Ectodermal cell (in vitro differentiated cells): ENCODE data around the gene SMIM44.
A peak's percentile ranks its signal among the peaks of the same experiment; 100 is the strongest.
"Not testable (repeated sequence)": the region's sequence is repeated elsewhere in the genome, so short reads cannot be mapped to it uniquely, and the experiment has no call there.

Source experiments
- H3K27ac ChIP-seq: 2 replicates; pipeline ENCODE4 v1.7.0; 2013; ENCODE audit warnings: mild to moderate bottlenecking, low read depth, low read length; ENCODE audit not compliant: insufficient read depth, poor library complexity, severe bottlenecking
- H3K27me3 ChIP-seq: 2 replicates; pipeline ENCODE4 v1.7.0; 2013; ENCODE audit warnings: mild to moderate bottlenecking, low read length; ENCODE audit not compliant: insufficient read depth, control insufficient read depth, poor library complexity, severe bottlenecking
- H3K36me3 ChIP-seq: one replicate; pipeline ENCODE4 v1.7.0; 2013; ENCODE audit warnings: low read length; ENCODE audit not compliant: control insufficient read depth, insufficient read depth
- H3K4me1 ChIP-seq: one replicate; pipeline ENCODE4 v1.7.0; 2013; ENCODE audit warnings: low read length; ENCODE audit not compliant: control insufficient read depth, insufficient read depth
- H3K4me3 ChIP-seq: 2 replicates; pipeline ENCODE4 v1.7.0; 2013; ENCODE audit warnings: low read depth, low read length, control low read depth; ENCODE audit not compliant: insufficient read depth
- H3K9me3 ChIP-seq: 2 replicates; pipeline ENCODE4 v1.7.0; 2013; ENCODE audit warnings: mild to moderate bottlenecking, low read length, moderate library complexity; ENCODE audit not compliant: control insufficient read depth
- WGBS, 2 experiments: methylation state at CpG; one replicate each; pipeline ENCODE4 v1.1.7; 2013; ENCODE audit warnings: missing lambda C conversion rate in 2 of 2; 5-methylcytosine and 5-hydroxymethylcytosine counted together

The SMIM44 gene

DNA sequence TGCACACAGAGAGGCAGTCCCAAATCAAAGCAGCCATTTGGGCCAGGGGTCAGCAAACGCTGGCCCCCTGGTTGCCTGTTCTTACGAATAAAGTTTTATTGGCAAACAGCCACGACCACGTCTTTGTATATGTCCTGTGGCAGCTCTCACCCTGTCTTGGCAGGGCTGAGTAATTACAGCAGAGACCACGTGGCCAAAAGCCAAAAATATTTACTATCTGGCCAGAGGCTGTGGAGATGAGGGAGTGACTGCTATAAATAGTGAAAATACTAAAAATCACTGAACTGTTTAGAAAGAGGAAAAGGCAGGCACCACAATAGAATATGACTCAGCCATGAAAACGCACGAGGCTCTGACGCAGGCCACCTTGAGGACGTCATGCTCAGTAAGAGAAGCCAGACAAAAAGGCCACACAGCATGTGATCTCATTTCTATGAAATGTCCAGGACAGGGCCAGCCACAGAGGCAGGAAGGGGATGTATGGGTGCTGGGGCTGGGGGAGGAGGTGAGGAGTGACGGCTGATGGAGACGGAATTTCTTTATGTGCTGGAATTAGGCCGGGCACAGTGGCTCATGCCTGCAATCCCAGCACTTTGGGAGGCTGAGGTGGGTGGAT is 32.3 kb downstream of the SMIM44 start:
- H3K4me1 ChIP-seq, result no peaks in the 10 kb centered on the region
- no peak overlapping the region for H3K4me3 ChIP-seq
- H3K27me3 ChIP-seq, result peaks cover 33% of the 10 kb centered on the region
- WGBS, 2 experiments, result 90 to 91% methylated on average over 12 of the region's 12 CpGs
- H3K9me3 ChIP-seq, result no peaks in the 10 kb centered on the region
- no peak overlapping the region for H3K27ac ChIP-seq
- no peaks in the 10 kb centered on the region for H3K36me3 ChIP-seq

DNA sequence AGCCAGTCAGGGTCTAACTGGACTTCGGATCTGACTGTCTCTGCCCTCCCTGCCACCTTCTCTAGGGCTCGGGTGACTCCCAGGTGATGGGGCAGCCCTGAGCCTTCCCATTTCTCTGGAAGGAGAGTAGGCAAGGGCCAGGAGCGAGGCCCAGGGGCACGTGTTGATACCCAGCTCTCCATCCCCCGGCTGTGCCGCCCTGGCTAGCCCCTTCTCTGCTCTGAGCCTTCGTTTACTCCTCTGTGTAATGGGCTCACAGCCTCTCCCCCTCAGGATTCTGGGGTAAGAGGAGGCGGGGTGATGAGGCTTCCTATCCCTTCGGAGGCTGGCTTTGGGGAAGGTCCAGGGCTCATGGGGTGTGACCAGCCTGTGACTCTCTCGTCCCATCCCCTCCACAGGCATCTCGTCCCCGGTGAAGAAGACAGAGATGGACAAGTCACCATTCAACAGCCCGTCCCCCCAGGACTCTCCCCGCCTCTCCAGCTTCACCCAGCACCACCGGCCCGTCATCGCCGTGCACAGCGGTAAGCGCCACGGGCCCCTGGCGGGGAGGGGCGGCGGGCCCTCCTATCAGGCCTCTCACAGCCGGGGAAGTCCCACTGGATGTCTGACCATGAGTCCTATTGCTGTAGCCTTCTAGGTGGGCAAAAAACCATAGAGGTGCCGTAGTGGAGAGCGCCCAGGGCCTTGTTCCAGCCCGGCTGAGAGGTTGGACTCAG is 34.5 kb downstream of the SMIM44 start:
- Histone ChIP-seq H3K27me3 (peaks cover 38% of the 10 kb centered on the region), H3K4me1 (peaks cover 15% of the 10 kb centered on the region), H3K27ac (no peak overlapping the region), H3K36me3 (no peaks in the 10 kb centered on the region), H3K9me3 (no peaks in the 10 kb centered on the region), H3K4me3 (no peak overlapping the region)
- 92% methylated on average over 28 of the region's 28 CpGs for WGBS, 2 experiments

DNA sequence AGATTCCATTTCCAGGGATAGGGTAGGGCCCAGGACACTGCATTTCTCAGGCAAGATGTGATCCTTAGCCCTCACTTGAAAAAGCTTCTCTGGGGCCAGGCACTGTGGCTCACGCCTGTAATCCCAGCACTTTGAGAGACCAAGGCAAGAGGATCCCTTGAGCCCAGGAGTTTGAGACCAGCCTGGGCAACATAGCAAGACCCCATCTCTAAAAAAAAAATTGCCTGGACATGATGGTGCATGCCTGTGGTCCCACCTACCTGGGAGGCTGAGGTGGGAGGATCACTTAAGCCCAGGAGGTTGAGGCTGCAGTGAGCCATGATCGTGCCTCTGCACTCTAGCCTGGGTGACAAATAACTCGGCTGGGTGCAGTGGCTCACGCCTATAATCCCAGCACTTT is 36.6 kb downstream of the SMIM44 start:
- H3K36me3 ChIP-seq, H3K27ac ChIP-seq, H3K4me3 ChIP-seq, H3K9me3 ChIP-seq: not testable (repeated sequence)
- WGBS, 2 experiments, result 86 to 93% methylated on average over 4 of the region's 4 CpGs
- H3K4me1 ChIP-seq, result peaks cover 19% of the 10 kb centered on the region
- peaks cover 48% of the 10 kb centered on the region for H3K27me3 ChIP-seq

DNA sequence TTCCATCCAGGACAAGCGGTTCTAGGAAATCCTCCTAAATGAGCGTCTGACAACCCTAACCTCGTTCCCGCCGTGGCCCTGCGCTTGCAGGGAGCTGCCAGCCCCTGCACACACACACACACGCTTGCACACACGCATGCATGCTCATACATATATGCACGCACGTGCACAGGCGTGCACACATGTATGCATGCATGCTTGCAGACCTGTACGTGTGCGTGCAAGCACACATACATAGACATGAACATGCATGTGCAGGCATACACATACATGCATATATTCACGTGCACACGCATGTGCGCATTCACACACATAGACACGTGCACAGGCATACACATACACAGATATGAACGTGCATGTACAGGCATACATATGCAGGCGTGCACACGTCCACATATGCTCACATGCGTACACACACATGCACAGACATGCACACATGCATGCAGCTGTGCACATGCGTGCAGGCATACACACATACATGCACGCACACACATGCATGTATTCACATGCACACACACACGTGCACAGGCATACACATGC is 38.5 kb downstream of the SMIM44 start:
- peak overlapping the region; percentile 90 for H3K27ac ChIP-seq

DNA sequence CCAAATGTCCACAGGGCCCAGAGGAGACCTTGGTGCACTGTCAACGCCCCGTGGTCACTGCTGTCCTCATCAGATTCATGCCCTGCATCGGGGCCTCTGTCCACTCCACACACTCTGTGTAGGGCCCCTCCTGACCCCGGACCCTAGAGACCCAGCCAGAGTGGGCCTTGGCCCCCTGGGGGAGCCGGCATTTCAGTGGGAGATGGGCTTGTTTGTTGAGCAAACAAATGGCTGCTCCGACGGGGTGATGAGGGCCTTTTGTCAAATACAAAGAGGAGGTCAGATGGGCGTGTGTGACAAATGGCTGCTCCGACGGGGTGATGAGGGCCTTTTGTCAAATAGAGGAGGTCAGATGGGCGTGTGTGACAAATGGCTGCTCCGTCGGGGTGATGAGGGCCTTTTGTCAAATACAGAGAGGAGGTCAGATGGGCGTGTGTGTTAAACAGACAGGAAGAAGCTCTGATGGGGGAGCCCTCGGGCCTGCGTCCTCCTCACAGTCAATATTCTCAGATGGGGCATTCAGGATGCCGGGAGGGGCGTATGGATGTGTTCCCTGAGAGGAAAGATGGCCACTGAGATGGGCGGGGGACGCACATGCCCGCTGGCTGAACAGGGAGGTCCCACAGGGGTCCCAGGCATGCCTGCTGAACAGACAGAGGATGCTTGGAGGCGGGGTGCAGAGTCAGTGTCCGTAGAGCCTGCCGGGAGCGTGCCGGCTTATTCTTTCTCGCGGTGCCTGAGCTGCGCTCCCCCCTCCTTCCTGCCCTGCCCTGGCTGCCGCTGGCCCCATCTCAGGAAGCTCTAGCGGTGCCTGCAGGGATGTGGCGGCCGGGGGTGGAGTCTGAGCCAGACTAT is 39.2 kb downstream of the SMIM44 start:
- WGBS, 2 experiments, result 11% methylated on average over 33 of the region's 33 CpGs
- Histone ChIP-seq H3K9me3 (no peaks in the 10 kb centered on the region), H3K4me1 (peaks cover 19% of the 10 kb centered on the region), H3K27ac (peak overlapping the region; percentile 90), H3K36me3 (no peaks in the 10 kb centered on the region), H3K27me3 (peaks cover 68% of the 10 kb centered on the region), H3K4me3 (peak overlapping the region; percentile 12)

More for the DNA sequence above, 38.5 kb downstream of the SMIM44 start:
- Histone ChIP-seq H3K27me3 (peaks cover 67% of the 10 kb centered on the region), H3K36me3 (no peaks in the 10 kb centered on the region), H3K9me3 (no peaks in the 10 kb centered on the region), H3K4me1 (peaks cover 19% of the 10 kb centered on the region), H3K4me3 (peak overlapping the region; percentile 12)
- WGBS, 2 experiments, result 72 to 73% methylated on average over 24 of the region's 24 CpGs

DNA sequence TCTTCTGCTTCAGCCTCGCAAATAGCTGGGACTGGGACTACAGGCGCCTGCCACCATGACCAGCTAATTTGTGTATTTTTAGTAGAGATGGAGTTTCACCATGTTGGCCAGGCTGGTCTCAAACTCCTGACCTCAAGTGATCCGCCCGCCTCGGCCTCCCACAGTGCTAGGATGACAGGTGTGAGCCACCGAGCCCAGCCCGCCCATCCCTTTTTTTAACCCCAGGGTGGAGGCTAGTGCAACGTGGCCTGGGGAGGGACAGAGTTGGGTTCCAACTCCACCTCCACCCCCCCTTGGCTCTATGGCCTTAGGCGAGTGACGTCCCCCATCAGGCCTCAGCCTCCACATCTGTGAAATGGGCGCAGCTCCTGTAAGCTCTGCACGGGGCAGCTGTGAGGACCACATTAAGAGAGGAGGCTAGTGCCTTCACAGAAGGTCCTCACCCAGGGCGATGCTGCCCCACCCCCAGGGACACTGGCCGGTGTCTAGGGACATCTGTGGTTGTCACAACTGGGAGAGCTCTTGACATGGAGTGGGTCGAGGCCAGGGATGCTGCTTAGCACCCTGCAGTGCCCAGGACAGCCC is 40.7 kb downstream of the SMIM44 start:
- H3K27me3 ChIP-seq, result peaks cover 55% of the 10 kb centered on the region
- H3K4me3 ChIP-seq, result no peak overlapping the region
- H3K9me3 ChIP-seq, result no peaks in the 10 kb centered on the region
- peaks cover 19% of the 10 kb centered on the region for H3K4me1 ChIP-seq
- no peaks in the 10 kb centered on the region for H3K36me3 ChIP-seq
- 86% methylated on average over 15 of the region's 15 CpGs for WGBS, 2 experiments
- no peak overlapping the region for H3K27ac ChIP-seq

DNA sequence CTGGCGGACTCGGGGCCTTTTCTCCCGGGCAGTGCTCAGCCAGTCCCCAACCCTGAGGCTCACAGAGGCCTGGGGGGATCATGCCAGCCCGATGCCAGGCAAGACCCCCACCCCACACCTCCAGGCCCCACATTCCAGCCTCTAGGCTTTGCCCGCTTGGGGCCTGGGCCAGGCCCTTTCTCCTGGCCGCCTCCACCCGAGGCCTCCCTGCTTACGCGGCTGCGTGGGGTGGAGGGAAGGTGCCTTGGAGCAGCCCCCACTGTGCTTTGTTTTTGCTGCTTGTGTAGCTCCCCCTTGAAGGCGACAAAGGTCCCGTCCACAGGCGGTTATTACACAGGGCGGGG is 41.3 kb downstream of the SMIM44 start:
- H3K9me3 ChIP-seq, result no peaks in the 10 kb centered on the region
- 84% methylated on average over 14 of the region's 14 CpGs for WGBS, 2 experiments
- H3K36me3 ChIP-seq, result no peaks in the 10 kb centered on the region
- no peak overlapping the region for H3K4me3 ChIP-seq
- peaks cover 49% of the 10 kb centered on the region for H3K27me3 ChIP-seq
- H3K27ac ChIP-seq, result no peak overlapping the region
- H3K4me1 ChIP-seq, result peaks cover 19% of the 10 kb centered on the region

DNA sequence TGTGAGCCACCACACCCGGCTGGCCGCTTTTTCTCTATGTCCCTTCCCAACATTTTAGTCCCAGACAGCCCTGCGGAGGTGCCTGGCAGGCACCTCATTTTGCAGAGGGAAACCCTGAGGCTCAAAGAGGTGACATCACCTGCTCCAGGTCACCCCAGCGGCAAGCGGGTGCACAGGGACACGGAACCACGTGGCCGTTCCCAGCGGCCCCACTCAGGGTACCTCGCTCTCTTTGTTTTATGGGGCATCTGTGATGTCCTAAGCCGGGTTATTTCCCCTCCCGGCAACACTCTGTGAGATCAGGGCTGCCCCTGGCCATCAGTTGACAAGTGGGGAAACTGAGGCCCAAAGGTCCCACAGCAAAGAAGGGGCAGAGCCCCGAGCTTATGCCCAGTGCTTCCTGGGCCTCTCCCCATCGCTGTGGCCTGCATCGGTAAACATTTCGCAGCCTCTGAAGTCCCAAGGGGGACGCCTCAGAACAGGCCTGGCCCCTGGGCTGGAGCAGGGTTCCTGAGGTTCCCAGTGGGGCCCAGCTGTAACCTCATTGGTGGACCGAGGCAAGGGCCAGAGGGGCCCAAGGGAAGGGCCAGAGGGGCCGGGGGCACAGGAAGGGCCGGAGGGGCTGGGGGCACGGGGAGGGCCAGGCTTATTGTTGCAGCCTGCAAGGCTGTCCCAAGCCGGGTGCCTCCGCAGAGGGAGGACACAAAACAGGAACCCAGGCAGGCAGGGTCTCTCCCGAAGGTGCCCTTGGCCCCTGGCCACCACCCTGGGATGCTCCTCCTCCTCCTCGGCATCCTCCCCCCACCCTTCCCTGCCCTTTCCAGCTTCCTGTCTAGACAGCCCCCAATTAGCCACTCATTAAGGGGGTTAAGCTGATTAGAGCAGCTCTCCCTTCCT is 41.9 kb downstream of the SMIM44 start:
- 88 to 90% methylated on average over 25 of the region's 25 CpGs for WGBS, 2 experiments
- Histone ChIP-seq H3K27ac (no peak overlapping the region), H3K27me3 (peaks cover 44% of the 10 kb centered on the region), H3K9me3 (no peaks in the 10 kb centered on the region), H3K36me3 (no peaks in the 10 kb centered on the region), H3K4me3 (no peak overlapping the region), H3K4me1 (peaks cover 19% of the 10 kb centered on the region)

DNA sequence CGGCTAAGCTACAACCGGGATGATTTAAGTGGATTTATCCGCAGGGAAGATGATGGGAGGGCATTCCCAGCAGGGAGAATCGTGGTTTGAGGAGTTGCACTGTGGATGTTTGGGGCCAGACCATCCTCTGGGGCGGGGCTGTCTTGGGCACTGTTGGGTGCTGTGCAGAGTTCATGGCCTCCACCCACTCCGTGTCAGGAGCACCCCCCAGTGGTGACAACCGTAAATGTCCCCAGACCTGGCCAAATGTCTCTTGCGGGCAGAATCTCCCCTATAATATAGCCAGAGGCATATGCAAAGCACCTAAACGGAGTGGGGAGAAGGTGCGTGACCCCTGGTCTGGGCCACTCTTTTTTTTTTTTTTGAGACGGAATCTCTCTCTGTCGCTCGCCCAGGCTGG is 43.2 kb downstream of the SMIM44 start:
- WGBS, 2 experiments, result 46 to 51% methylated on average over 13 of the region's 13 CpGs
- Histone ChIP-seq H3K36me3 (no peaks in the 10 kb centered on the region), H3K27me3 (peaks cover 31% of the 10 kb centered on the region), H3K4me1 (peaks cover 13% of the 10 kb centered on the region), H3K9me3 (no peaks in the 10 kb centered on the region), H3K4me3 (no peak overlapping the region), H3K27ac (no peak overlapping the region)
